Myocyte (in vitro differentiated cells): ENCODE results near the gene YTHDC2. TPM values are rescaled to one million over a fixed set of nuclear protein-coding genes. Genes with fewer than 3 reads are reported as not detected.
A peak's percentile ranks its signal among the peaks of the same experiment; 100 is the strongest.

Experiments used
- DNase-seq: peaks from one replicate; pipeline ENCODE4 v3.0.0-alpha.2; 2012; ENCODE audit warnings: low read depth
- polyA plus RNA-seq: library from polyadenylated mRNA; unstranded; fragments of >200 nt; gene quantifications from one replicate; pipeline ENCODE4 v1.2.1, GENCODE V29; 2012; ENCODE audit warnings: missing spikeins
- total RNA-seq: library from RNA; depleted of rRNA; stranded (reverse); fragments of >200 nt; gene quantifications from 2 replicates; pipeline ENCODE4 v1.2.3, GENCODE V29; 2014

YTHDC2 gene
- total RNA-seq: 9.8 and 11.8 TPM in 2 replicates
- 6.0 TPM for polyA plus RNA-seq

- DNase-seq: peak; percentile 89
Observed at GRCh38 chr5:113513384-113514288, at the start of gene YTHDC2. Gene YTHDC2, plus strand, starts transcription at chr5:113513694. Its CDS starts 202 bp downstream, at chr5:113513896.

- DNase-seq: no peak
Observed at GRCh38 chr5:113474100-113474728, 39.3 kb upstream of the YTHDC2 start.

GRCh38 chr5:113478691-113479090 is 34.8 kb upstream of the YTHDC2 start:
- DNase-seq: no peak

- DNase-seq: no peak
Observed at GRCh38 chr5:113480243-113480642, 33.3 kb upstream of the YTHDC2 start.

GRCh38 chr5:113487416-113487780 is 26.1 kb upstream of the YTHDC2 start:
- DNase-seq: no peak

- DNase-seq: peak; percentile 94
Observed at GRCh38 chr5:113487781-113488644, 25.5 kb upstream of the YTHDC2 start, which contains the start of gene MCC. Gene MCC, minus strand, starts transcription at chr5:113488453.

DNA sequence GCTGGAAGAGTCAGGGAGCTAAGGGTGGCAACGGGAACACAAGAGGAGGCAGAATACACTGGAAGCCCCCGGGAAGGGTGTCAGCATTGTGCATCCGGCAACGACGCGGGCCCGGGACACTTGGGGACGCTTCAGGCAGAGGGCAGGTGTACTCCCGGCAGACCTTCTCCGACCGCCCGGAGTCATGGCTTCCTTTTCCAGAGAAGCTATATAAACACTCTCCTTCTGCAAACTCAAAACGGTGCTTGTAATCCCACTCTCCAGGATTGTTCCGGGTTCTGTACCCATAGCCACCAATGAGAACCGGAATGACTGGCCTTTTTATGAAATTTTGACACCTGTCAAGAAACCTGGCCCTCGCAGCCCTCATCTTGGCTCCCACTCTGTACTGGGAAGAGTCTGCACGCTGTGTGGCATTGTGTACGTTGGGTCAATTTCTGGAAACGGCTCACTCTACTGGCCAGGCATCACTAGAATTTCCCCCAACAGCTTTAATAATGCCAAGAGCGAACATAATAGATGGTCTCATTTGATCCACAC is 24.8 kb upstream of the YTHDC2 start:
- DNase-seq: peak; percentile 57

GRCh38 chr5:113489299-113489698 is 24.2 kb upstream of the YTHDC2 start:
- DNase-seq: peak; percentile 99

- no peak for DNase-seq
Observed at GRCh38 chr5:113490317-113490716, 23.2 kb upstream of the YTHDC2 start.

GRCh38 chr5:113491022-113491421 is 22.5 kb upstream of the YTHDC2 start:
- DNase-seq: no peak

DNA sequence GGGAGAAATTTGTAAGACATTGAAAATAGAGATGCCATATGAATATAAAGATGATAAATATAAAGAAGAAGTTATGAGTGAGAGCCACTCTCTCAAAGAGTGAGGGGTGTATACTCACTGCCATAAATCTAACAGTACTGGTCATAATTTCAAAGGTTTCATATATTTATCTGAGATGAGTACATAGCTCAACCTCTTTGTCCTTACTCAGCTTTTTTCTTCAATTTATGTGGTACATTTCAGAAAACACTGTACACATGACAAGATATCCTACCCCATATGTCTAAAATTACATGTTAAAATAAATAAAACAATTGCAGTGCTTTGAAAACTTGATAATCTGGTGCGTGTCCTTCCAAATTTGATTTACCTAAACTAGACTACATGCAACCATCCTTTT is 20.0 kb upstream of the YTHDC2 start:
- DNase-seq: no peak

DNA sequence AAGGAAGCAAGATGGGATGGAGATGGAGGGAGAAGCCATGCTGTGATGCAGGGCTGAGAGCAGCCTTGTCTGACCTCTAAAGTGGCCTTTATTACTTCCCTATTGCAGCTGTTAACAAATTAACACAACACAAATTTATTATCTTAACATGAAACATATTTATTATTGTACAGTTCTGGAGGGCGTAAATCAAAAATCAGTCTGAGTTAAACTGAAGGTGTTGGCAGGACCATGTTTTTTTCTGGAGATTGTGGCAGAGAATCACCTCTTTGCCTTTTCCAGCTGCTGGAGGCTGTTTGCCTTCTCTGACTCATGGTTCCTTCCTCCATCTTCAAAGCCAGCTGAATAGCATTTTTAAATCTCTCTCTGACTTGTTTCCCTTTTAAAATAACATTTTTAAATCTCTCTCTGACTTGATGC is 18.1 kb upstream of the YTHDC2 start:
- DNase-seq: no peak

GRCh38 chr5:113502073-113502472 is 11.4 kb upstream of the YTHDC2 start:
- DNase-seq: no peak

- peak; percentile 80 for DNase-seq
Observed at GRCh38 chr5:113503146-113503545, 10.3 kb upstream of the YTHDC2 start.

DNA sequence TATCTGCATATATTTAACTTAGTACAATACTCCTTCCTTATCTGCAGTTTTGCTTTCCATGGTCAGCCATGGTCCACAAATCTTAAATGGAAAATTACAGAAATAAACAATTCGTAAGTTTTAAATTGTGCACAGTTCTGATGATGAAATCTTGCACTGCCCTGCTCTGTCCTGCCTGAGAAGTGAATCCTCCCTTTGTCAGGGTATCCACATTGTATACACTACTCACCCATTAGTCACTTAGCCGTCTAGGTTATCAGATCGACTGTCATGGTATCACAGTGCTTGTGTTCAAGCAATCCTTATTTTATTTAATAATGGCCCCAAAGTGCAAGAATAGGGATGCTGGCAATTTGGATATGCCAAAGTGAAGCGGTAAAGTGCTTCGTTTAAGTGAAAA is 8.3 kb upstream of the YTHDC2 start:
- no peak for DNase-seq

DNA sequence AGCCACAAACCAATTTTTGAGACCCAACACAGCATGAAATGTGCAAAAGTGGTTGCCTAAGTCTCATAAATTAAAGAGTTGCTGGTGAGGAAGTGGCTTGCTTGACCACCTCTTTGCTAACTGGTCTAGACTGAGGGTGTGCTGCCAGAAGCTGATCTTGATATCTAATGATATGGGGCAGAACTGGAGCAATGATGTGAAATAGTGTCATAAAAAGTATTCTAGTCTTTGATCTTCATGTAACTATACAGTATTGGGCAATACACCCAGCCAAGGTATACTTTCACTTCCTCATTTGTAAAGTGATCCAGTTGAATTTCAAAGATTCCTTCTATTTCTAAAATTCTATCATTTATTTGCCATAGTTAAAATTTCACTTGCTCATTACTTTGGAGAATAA is 5.9 kb upstream of the YTHDC2 start:
- DNase-seq: no peak

DNA sequence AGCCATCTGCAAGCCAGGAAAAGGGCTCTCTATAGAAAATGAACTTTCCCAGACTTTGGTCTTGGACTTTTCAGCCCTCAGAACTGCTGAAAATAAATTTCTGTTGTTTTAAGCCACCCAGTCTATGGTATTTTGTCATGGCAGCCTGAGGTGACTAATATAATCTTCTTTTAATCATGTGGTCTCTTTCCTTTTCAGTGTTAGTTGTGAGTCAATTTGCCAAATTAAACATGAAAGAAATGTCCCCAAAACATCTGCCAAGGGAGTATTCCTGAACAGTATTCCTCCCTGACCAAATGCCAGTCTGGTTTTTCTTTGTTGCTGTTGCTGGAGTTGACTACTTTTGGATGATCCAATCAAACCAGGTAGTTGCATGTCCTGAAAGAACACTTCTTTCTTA is 4.7 kb upstream of the YTHDC2 start:
- peak; percentile 38 for DNase-seq

DNA sequence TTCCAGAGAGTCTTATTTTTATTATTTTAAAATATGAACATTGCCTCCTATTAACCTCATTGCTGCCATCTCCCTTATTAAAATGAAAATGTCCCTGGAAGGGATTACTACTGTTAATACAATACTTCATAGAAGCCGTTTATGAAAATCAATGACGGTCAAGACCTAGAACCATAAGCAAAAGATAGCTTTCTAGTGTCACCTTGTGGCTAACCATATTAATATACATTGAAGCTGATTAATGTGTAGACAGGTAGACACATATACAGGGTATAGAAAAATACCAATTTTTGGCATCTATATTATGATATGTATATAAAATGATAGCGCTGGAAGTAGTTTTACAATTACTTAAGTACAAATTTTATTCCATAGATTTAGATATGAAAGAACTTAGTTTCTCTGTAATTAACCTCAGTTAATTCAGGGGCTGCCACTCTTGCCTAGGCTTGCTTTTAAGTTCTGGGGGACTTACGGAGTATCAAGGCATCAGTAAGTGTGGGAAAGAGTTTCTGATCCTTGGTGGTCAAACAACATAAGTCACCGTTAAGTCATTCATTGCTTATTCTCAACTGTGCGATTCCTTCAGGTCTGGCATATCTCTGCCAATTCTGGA is 2.5 kb upstream of the YTHDC2 start:
- DNase-seq: peak; percentile 51

DNA sequence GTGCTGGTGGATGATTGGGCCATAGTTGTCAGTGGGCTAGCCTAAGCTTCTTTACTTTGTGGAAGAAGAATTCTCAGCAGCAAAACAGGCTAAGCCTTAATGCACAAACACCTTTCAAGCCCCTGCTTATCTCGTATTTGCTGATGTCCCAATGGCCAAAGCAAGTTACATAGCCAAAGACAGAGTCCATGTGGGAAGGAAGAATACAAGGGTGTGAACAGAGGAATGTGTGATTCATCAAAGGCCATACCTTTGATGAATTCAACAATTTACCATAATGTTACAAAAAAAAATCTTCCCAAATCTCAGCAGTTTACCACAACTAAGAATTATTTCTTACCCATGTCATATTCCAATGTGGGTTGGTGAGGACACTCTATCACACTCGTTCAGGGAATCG is 1.2 kb upstream of the YTHDC2 start:
- no peak for DNase-seq

GRCh38 chr5:113514289-113514635 is 768 bp downstream of the YTHDC2 start:
- no peak for DNase-seq

DNA sequence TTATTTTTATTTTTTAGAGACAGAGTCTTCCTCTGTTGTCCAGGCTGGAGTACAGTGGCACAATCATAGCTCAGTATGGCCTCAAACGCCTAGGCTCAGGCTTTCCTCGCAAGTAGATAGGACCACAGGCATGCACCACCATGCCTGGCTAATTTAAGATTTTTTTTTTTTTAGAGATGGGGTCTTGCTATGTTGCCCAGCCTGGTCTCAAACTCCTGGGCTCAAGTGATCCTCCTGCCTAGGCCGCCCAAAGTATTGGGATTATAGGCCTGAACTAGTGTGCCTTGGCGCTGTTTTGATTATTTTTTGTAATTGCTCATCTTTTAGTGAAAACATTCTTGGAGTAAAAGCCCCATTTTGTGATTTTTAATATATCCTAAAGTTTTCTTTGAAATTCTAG is 5.4 kb downstream of the YTHDC2 start:
- DNase-seq: no peak
